ENCODE data around the gene NUDT11.
A peak's percentile ranks its signal among the peaks of the same experiment; 100 is the strongest.
"Not testable (repeated sequence)": the region's sequence is repeated elsewhere in the genome, so short reads cannot be mapped to it uniquely, and the experiment has no call there.

The NUDT11 gene

DNA sequence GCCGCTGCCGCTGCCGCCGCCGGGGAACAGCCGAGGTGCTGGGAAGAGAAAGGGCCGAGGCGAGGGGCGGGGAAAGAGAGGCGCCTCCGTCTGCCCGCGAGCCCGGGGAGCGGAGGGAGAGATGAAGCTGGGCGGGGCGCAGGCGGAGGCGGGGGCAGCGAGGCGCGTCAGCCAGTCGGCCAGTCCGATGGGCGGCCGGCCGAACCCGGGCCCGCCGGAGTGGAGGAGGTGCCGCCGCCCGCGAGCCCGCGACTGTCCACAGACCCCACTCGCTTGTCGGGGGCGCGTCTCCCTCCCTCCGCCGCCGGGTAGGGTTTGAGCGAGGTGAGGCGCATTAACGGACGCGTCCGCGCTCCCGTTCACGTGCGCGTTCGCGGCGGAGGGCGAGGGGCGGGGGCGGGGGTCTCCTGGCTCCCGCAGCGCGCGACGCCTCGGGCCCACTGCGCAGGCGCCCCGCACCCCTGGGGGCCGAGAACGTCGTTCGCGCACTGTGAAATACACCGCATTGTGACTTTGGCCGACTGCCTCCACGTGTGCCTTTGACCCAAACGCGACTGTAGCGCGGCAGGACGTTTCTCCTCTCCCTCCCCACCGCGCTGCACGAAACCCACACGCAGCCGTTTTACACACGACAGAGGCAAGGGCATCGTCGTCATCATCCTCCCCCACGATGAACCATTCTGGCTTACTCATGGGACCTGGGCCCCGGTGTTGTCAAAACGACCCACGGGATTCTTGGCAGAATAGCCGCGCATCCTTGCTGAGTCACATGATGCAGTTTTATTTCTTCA, at the start of gene NUDT11:
Gene NUDT11, minus strand, starts transcription at position 92 of the 791 bp plus-strand sequence. CDS start 148 bp downstream, outside the sequence.
- DNase-seq (ENCODE audit: low spot score), result no peak

DNA sequence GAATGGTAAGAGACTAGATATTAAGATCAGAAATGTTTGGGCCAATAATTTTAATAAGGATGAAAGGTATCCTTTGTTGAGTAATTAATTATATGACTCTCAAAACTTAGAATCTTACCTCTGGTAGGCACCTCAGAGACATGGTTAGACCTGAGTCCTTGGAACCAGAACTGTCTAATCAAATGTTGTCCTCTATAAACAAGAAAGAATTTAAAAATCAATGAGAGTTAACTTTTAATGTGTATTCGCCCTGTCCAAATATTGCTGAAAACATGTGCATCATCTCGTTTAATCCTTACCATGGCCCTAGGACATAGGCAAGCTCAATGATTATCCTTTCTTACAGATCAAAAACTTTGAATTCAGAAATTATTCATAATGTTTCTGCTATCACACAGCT, 24.0 kb upstream of the NUDT11 start:
- no peak for DNase-seq (ENCODE audit: low spot score)

DNA sequence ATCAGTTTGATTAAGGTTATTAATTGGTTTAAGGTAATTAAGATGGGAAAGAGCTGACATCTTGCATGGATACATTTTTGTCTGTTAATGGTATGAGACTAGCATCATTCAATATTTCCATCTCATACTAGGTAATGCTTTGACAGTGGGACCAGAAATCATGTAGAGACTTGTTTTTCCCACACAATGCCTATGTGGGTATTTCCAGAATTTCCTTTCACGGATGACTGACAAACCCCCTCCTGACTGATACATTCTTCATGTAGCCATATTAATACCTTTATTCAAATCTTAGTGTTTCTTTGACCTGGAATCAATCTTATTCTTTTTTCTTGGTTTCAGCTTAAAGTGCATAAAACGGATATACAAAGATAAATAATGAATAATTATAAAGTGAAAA, 22.7 kb upstream of the NUDT11 start:
- not testable (repeated sequence) for DNase-seq (ENCODE audit: low spot score)

- DNase-seq (ENCODE audit: low spot score), result no peak
These were observed 11.2 kb upstream of the NUDT11 start for GRCh38 chrX:51507551-51507950.

DNA sequence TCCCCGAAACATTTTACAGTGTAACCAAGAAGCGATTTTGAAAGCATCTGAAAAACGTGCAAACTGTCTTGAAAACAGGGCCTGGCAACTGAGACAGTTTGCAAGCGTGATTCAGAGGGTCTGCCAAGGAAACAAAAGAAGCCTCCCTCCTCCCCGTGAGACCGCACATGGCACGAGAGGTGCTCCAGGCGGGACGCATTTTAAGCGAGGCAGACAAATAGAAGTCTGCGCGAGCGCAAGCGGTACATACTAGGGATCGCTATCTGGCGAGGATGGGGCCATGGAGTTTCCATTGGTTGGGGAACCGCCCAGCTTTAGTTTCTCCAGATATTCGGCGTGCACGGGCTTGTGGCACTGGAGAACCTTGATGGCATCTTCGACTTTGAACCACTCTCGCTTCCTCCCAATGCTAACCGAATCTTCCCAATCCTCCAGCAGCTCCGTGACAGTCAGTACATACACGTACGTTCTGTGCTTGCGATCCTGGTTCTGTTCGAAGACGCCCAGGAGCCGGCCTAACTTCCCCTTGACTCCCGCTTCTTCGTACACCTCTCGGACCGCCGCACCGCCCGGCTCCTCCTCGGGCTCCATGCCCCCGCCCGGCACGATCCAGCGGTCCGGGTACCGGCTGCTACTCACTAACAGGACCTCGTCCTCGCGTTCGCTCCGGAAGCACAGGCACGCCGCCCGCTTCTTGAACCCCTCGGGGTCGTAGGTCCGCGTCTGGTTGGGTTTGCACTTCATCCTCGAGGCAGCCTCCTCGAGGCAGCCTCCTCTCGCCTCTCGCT, 497 bp downstream of the NUDT11 start:
- DNase-seq (ENCODE audit: low spot score), result not testable (repeated sequence)

GRCh38 chrX:51494409-51494808, 2.0 kb downstream of the NUDT11 start:
- no peak for DNase-seq (ENCODE audit: low spot score)

DNA sequence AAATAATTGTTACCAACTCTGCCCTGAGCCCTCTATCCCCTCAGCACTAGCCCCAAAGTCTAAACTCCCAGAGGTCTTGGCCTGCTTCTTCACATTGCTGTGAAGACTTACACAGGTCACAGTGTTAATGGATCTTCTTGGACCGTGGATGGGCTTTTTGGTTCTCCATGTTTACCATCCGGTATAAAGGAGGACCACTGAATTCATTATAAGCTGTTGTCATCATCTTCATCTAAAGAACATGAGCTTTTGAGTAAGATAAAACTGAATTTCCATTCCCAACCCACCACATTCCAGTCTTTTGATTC, 8.5 kb downstream of the NUDT11 start:
- no peak for DNase-seq (ENCODE audit: low spot score)

GRCh38 chrX:51484616-51485015, 11.8 kb downstream of the NUDT11 start:
- DNase-seq (ENCODE audit: low spot score), result no peak

DNA sequence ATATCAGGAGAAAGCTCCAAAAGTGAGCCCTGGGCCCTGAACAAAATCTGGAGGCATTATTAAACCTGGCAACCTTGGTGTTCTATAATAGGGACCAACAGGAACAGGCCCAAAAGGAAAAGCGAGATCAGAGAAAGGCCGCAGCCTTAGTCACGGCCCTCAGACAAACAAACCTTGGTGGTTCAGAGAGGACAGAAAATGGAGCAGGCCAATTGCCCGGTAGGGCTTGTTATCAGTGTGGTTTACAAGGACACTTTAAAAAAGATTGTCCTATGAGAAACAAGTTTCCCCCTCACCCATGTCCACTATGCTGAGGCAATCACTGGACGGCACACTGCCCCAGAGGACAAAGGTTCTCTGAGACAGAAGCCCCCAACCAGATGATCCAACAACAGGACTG, 14.0 kb downstream of the NUDT11 start:
- DNase-seq (ENCODE audit: low spot score), result not testable (repeated sequence)

- DNase-seq (ENCODE audit: low spot score), result no peak
These were observed 19.5 kb downstream of the NUDT11 start for GRCh38 chrX:51476930-51477329.

GRCh38 chrX:51463322-51463721, 33.1 kb downstream of the NUDT11 start:
- no peak for DNase-seq (ENCODE audit: low spot score)

- DNase-seq (ENCODE audit: low spot score), result peak; percentile 24
These were observed 35.0 kb downstream of the NUDT11 start for GRCh38 chrX:51461053-51462044.

- no peak for DNase-seq (ENCODE audit: low spot score)
These were observed 37.3 kb downstream of the NUDT11 start for GRCh38 chrX:51459125-51459524.

- no peak for DNase-seq (ENCODE audit: low spot score)
These were observed 39.6 kb downstream of the NUDT11 start for GRCh38 chrX:51456814-51457213.

GRCh38 chrX:51456246-51456645, 40.1 kb downstream of the NUDT11 start:
- no peak for DNase-seq (ENCODE audit: low spot score)

DNA sequence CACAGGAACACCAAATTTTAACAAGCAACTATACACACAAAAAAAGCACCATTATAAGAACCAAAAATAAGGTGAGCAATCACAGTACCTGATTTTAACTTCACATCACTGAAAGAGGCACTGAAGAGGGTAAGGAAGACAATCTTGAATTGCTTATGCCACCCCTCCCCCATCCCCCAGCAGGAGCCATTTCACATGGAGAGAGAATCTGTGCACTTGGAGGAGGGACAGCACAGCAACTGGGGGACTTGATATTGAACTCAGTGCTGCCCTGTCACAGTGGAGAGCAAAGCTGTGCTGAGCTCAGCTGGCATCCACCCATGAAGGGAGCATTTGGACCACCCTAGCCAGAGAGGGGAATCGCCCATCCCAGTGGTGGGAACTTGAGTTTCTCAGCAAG, 56.0 kb downstream of the NUDT11 start:
- no peak for DNase-seq (ENCODE audit: low spot score)
